H1 (cell line): ENCODE data around the gene ABHD11. TPM values are rescaled to one million over a fixed set of nuclear protein-coding genes. Genes with fewer than 3 reads are reported as not detected.

Source experiments
- CTCF ChIA-PET: fragments of 300-600 bp; sonication (Branson Sonifier 250); formaldehyde crosslinking; loops from one replicate; lab custom pipeline; 2021; ENCODE audit not compliant: partially characterized antibody; lab: Charles Lee
- POLR2A ChIA-PET: fragments of 300-600 bp; sonication (Branson Sonifier 250); formaldehyde crosslinking; loops from one replicate; lab custom pipeline; 2021; ENCODE audit warnings: inconsistent platforms; ENCODE audit not compliant: partially characterized antibody; lab: Charles Lee
- DNase-seq, 2 experiments: peaks; one replicate each; pipeline versions ENCODE4 v3.0.0 to v3.0.0-alpha.2; 2010 to 2022; ENCODE audit warnings: low spot score in 2 of 2, low read depth in 1 of 2, mixed read lengths in 1 of 2
- FAIRE-seq: peaks from 2 replicates; lab custom pipeline; 2011; peaks lifted over from hg19 to GRCh38; lab: Jason Lieb, UNC
- H2AFZ ChIP-seq: 2 replicates; pipeline ENCODE4 v1.8.1; 2012; ENCODE audit warnings: low read length, inconsistent platforms
- H2AK5ac ChIP-seq: 2 replicates; pipeline ENCODE4 v1.6.1; 2013; ENCODE audit warnings: low read depth, low read length
- H2BK120ac ChIP-seq: replicated peaks from 2 replicates; pipeline ENCODE3; 2013; ENCODE audit warnings: low read depth, low read length, inconsistent platforms
- H2BK12ac ChIP-seq: 2 replicates; pipeline ENCODE4 v1.6.1; 2013; ENCODE audit warnings: low read depth, low read length
- H2BK15ac ChIP-seq: 2 replicates; pipeline ENCODE4 v1.6.1; 2013; ENCODE audit warnings: low read length
- H2BK20ac ChIP-seq: 2 replicates; pipeline ENCODE4 v1.6.1; 2013; ENCODE audit warnings: low read length
- H2BK5ac ChIP-seq: 2 replicates; pipeline ENCODE4 v1.6.1; 2013; ENCODE audit warnings: low read depth, low read length
- H3K14ac ChIP-seq: 2 replicates; pipeline ENCODE4 v1.6.1; 2013; ENCODE audit warnings: inconsistent platforms; ENCODE audit not compliant: insufficient read length
- H3K18ac ChIP-seq: 2 replicates; pipeline ENCODE4 v1.6.1; 2013; ENCODE audit warnings: low read length; ENCODE audit errors: extremely low read depth
- H3K23ac ChIP-seq: 2 replicates; pipeline ENCODE4 v1.6.1; 2013; ENCODE audit warnings: inconsistent platforms; ENCODE audit not compliant: insufficient read length
- H3K23me2 ChIP-seq: 2 replicates; pipeline ENCODE4 v1.6.1; 2013; ENCODE audit warnings: low read depth, low read length
- H3K27ac ChIP-seq: 2 replicates; pipeline ENCODE4 v1.6.1; 2011; ENCODE audit warnings: low read depth, low read length, inconsistent platforms
- H3K27me3 ChIP-seq, 4 experiments: replicated peaks in 1 of 4; 1 replicate in 1 of 4; 2 replicates in 3 of 4; pipeline versions ENCODE4 v1.6.1 to v1.8.1; 2011 to 2013; ENCODE audit warnings: low read length in 3 of 4, mild to moderate bottlenecking in 3 of 4, inconsistent platforms in 2 of 4, mixed read lengths in 2 of 4, moderate library complexity in 1 of 4; ENCODE audit not compliant: control insufficient read depth in 3 of 4, insufficient read depth in 3 of 4; ENCODE audit errors: extremely low read depth in 1 of 4
- H3K36me3 ChIP-seq, 4 experiments: 2 replicates each; pipeline versions ENCODE4 v1.6.1 to v1.8.1; 2011 to 2013; ENCODE audit warnings: mild to moderate bottlenecking in 4 of 4, low read length in 3 of 4, moderate library complexity in 2 of 4, control low read depth in 1 of 4, inconsistent platforms in 1 of 4; ENCODE audit not compliant: insufficient read depth in 4 of 4, control insufficient read depth in 2 of 4
- H3K4ac ChIP-seq: replicated peaks from 2 replicates; pipeline ENCODE3; 2013; ENCODE audit warnings: low read length, low read depth, mixed read lengths, inconsistent platforms; ENCODE audit not compliant: insufficient read length
- H3K4me1 ChIP-seq, 4 experiments: replicated peaks in 1 of 4; 1 replicate in 1 of 4; 2 replicates in 3 of 4; pipeline versions ENCODE4 v1.6.1 to v1.8.1; 2011 to 2013; ENCODE audit warnings: low read length in 3 of 4, inconsistent platforms in 2 of 4, mixed read lengths in 1 of 4; ENCODE audit not compliant: insufficient read depth in 4 of 4, control insufficient read depth in 3 of 4
- H3K4me2 ChIP-seq, 2 experiments: 2 replicates each; pipeline versions ENCODE4 v1.6.1 to v1.8.1; 2011 to 2013; ENCODE audit warnings: low read depth in 2 of 2, low read length in 2 of 2, control low read depth in 1 of 2, inconsistent platforms in 1 of 2, mild to moderate bottlenecking in 1 of 2; ENCODE audit not compliant: insufficient read depth in 1 of 2
- H3K4me3 ChIP-seq, 4 experiments: fragments of 200-600, 300-600 bp in 1 of 4; sonication (generic), shearing (Covaris generic), sonication (Bioruptor Twin) in 1 of 4; 2 replicates each; pipeline versions ENCODE4 v1.5.1 to v1.8.1; 2011 to 2016; ENCODE audit warnings: low read length in 4 of 4, low read depth in 3 of 4, control low read depth in 2 of 4, inconsistent platforms in 2 of 4, mild to moderate bottlenecking in 2 of 4, mixed read lengths in 1 of 4, moderate library complexity in 1 of 4; ENCODE audit not compliant: insufficient read depth in 2 of 4; ENCODE audit errors: extremely low read depth in 1 of 4
- H3K56ac ChIP-seq: replicated peaks from 2 replicates; pipeline ENCODE3; 2013; ENCODE audit warnings: low read depth, mild to moderate bottlenecking, mixed read lengths, low read length, inconsistent platforms; ENCODE audit not compliant: insufficient read length
- H3K79me1 ChIP-seq: 2 replicates; pipeline ENCODE4 v1.6.1; 2013; ENCODE audit warnings: low read depth, low read length, control low read depth
- H3K79me2 ChIP-seq, 2 experiments: 2 replicates each; pipeline versions ENCODE4 v1.6.1 to v1.8.1; 2012 to 2013; ENCODE audit warnings: low read length in 2 of 2, mild to moderate bottlenecking in 2 of 2, inconsistent platforms in 1 of 2; ENCODE audit not compliant: insufficient read depth in 2 of 2, control insufficient read depth in 1 of 2
- H3K9ac ChIP-seq, 4 experiments: replicated peaks in 1 of 4; 1 replicate in 1 of 4; 2 replicates in 3 of 4; pipeline versions ENCODE4 v1.6.1 to v1.8.1; 2011 to 2013; ENCODE audit warnings: low read depth in 3 of 4, low read length in 3 of 4, control low read depth in 2 of 4, mild to moderate bottlenecking in 2 of 4, moderate library complexity in 2 of 4, inconsistent platforms in 1 of 4; ENCODE audit errors: extremely low read depth in 1 of 4
- H3K9me3 ChIP-seq, 2 experiments: 2 replicates each; pipeline versions ENCODE4 v1.6.1 to v1.8.1; 2012 to 2013; ENCODE audit warnings: mild to moderate bottlenecking in 2 of 2, moderate library complexity in 2 of 2, control low read depth in 1 of 2, inconsistent platforms in 1 of 2, low read depth in 1 of 2, low read length in 1 of 2, mixed read lengths in 1 of 2; ENCODE audit not compliant: insufficient read depth in 2 of 2
- H4K20me1 ChIP-seq, 2 experiments: replicated peaks in 1 of 2; 2 replicates each; pipeline versions ENCODE3 to v1.8.1; 2011 to 2013; ENCODE audit warnings: inconsistent platforms in 2 of 2, low read length in 2 of 2, mild to moderate bottlenecking in 1 of 2; ENCODE audit not compliant: insufficient read depth in 2 of 2, control insufficient read depth in 1 of 2
- H4K5ac ChIP-seq: 2 replicates; pipeline ENCODE4 v1.6.1; 2013; ENCODE audit warnings: low read length, low read depth, mixed read lengths, inconsistent platforms; ENCODE audit not compliant: insufficient read length
- H4K8ac ChIP-seq: 2 replicates; pipeline ENCODE4 v1.8.0; 2013; ENCODE audit warnings: mild to moderate bottlenecking, moderate library complexity, low read length, inconsistent platforms; ENCODE audit not compliant: insufficient read depth; ENCODE audit errors: extremely low read depth
- H4K91ac ChIP-seq: replicated peaks from 2 replicates; pipeline ENCODE3; 2013; ENCODE audit warnings: low read length, mixed read lengths, inconsistent platforms; ENCODE audit not compliant: insufficient read length
- ASH2L ChIP-seq: fragments of 200-600, 300-600 bp; sonication (generic); IDR thresholded peaks from one replicate; pipeline ENCODE4 v1.7.1; 2017; ENCODE audit warnings: low read length
- BACH1 ChIP-seq: IDR thresholded peaks from 2 replicates; pipeline ENCODE4 v1.6.1; 2012; ENCODE audit warnings: low read length, improper control_type of control experiment
- CTBP2 ChIP-seq: IDR thresholded peaks from 2 replicates; pipeline ENCODE4 v1.7.0; 2011; ENCODE audit warnings: borderline replicate concordance, mild to moderate bottlenecking, moderate library complexity, mixed read lengths, low read length; ENCODE audit not compliant: insufficient read depth, insufficient read length
- E2F6 ChIP-seq: IDR thresholded peaks from 2 replicates; pipeline ENCODE4 v1.6.1; 2012; ENCODE audit warnings: inconsistent platforms
- GABPA ChIP-seq: IDR thresholded peaks from 2 replicates; pipeline ENCODE4 v1.6.1; 2011; ENCODE audit warnings: mild to moderate bottlenecking, low read length, moderate library complexity, borderline replicate concordance; ENCODE audit not compliant: insufficient read depth
- HDAC6 ChIP-seq: IDR thresholded peaks from one replicate; pipeline ENCODE4 v1.7.1; 2012; ENCODE audit warnings: low read depth, mild to moderate bottlenecking, inconsistent platforms, low read length, moderate library complexity
- POLR2A ChIP-seq, 2 experiments: IDR thresholded peaks; 1 replicate in 1 of 2; 2 replicates in 1 of 2; pipeline ENCODE4 v1.6.1; 2011; ENCODE audit warnings: low read depth in 2 of 2, low read length in 2 of 2, mild to moderate bottlenecking in 2 of 2; ENCODE audit errors: control extremely low read depth in 1 of 2
- POLR2AphosphoS5 ChIP-seq: IDR thresholded peaks from 2 replicates; pipeline ENCODE4 v1.6.1; 2011; ENCODE audit warnings: low read depth, low read length
- RBBP5 ChIP-seq: IDR thresholded peaks from 2 replicates; pipeline ENCODE4 v1.7.1; 2012; ENCODE audit warnings: low read depth, mild to moderate bottlenecking, inconsistent platforms, low read length, moderate library complexity, borderline replicate concordance
- RXRA ChIP-seq: IDR thresholded peaks from 2 replicates; pipeline ENCODE4 v1.6.1; 2011; ENCODE audit warnings: low read depth, mild to moderate bottlenecking, low read length, moderate library complexity; ENCODE audit not compliant: insufficient read depth
- SIN3A ChIP-seq, 2 experiments: IDR thresholded peaks in 1 of 2; conservative IDR thresholded peaks in 1 of 2; 2 replicates each; pipeline ENCODE4 v1.6.1; 2011 to 2012; ENCODE audit warnings: low read length in 2 of 2, improper control_type of control experiment in 1 of 2, low read depth in 1 of 2, mild to moderate bottlenecking in 1 of 2
- SP1 ChIP-seq: IDR thresholded peaks from 2 replicates; pipeline ENCODE4 v1.6.1; 2011; ENCODE audit warnings: low read depth, low read length
- SP4 ChIP-seq: IDR thresholded peaks from 2 replicates; pipeline ENCODE4 v1.6.1; 2012; ENCODE audit warnings: low read length, inconsistent platforms
- TAF1 ChIP-seq: IDR thresholded peaks from 2 replicates; pipeline ENCODE4 v1.6.1; 2011; ENCODE audit warnings: mild to moderate bottlenecking, low read depth, low read length
- TBP ChIP-seq: IDR thresholded peaks from 2 replicates; pipeline ENCODE4 v1.6.1; 2011; ENCODE audit warnings: low read depth, low read length, improper control_type of control experiment
- WGBS, 2 experiments: shearing (Covaris generic) in 1 of 2; methylation state at CpG; one replicate each; pipeline versions ENCODE4 v1.1.6 to v1.1.7; 2013 to 2015; ENCODE audit warnings: low lambda C conversion rate in 2 of 2, mixed read lengths in 2 of 2, inconsistent platforms in 1 of 2, low coverage in 1 of 2, missing lambda C conversion rate in 1 of 2; ENCODE audit not compliant: insufficient replicate concordance in 2 of 2, insufficient coverage in 1 of 2, insufficient read length in 1 of 2; ENCODE audit errors: extremely low coverage in 1 of 2, missing lambda C conversion rate in 1 of 2; 5-methylcytosine and 5-hydroxymethylcytosine counted together
- polyA plus RNA-seq, 7 experiments: library from polyadenylated mRNA; depleted of rRNA in 3 of 7; stranded (reverse) in 5 of 7; unstranded in 2 of 7; fragments of >200 nt in 5 of 7; fragments of 200-250 nt in 2 of 7; gene quantifications; 1 replicate in 5 of 7; 2 replicates in 1 of 7; 4 replicates in 1 of 7; pipeline versions ENCODE4 v1.2.1 to v1.2.3, GENCODE V29; 2011 to 2013; ENCODE audit warnings: missing spikeins in 2 of 7, mixed read lengths in 2 of 7
- total RNA-seq: library from RNA; stranded (reverse); fragmentation: NEBNext Ultra II Directional; extraction: Animal tissue kit (Norgen Biotek cat#: 25700); gene quantifications from 2 replicates; pipeline ENCODE4 v1.2.1, GENCODE V29; 2021

ABHD11 gene
- total and polyA plus RNA-seq, 2 of the 8 experiments (the other 6 are each of a cell fraction or from before 2014, with no cell fraction given), result 19.8 to 42.2 TPM

DNA sequence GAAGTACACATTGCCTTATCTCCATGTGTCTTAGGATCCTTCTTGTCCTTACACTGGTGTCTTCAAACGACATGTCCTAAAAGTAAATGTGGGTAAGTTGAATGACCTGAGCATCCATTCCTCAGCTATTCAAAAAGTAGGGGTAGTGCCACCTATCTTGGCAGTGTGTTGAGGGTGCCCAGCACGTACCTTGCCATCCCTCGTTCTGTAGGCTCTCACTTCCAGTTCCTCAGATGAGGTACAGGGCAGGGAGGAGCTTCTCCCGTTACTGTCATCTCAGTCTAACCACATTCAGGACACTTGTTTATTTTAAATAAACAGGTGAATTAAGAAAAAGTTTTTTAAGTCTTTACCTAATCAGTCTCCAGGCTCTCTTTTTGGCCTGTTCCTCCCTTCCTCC lies 42.2 kb downstream of the ABHD11 start:
- Histone ChIP-seq H3K79me2 (no peaks in the 10 kb centered on the region), H3K27ac (no peak overlapping the region), H4K20me1 (peaks cover 5 to 14% of the 10 kb centered on the region in 2 experiments), H4K91ac (no peak overlapping the region), H2AK5ac (no peak overlapping the region), H3K4ac (no peak overlapping the region), H2BK120ac (no peak overlapping the region), H3K23ac (no peak overlapping the region), H4K5ac (no peak overlapping the region), H3K56ac (no peak overlapping the region), H4K8ac (no peak overlapping the region), H3K4me2 (no peak overlapping the region), H3K4me3 (no peak overlapping the region), H2BK5ac (no peak overlapping the region), H3K23me2 (no peaks in the 10 kb centered on the region), H3K27me3 (no peaks in the 10 kb centered on the region), H2BK12ac (no peak overlapping the region), H3K9ac (no peak overlapping the region), H2AFZ (no peak overlapping the region), H3K36me3 (peaks cover 16 to 50% (median 33%) of the 10 kb centered on the region in 4 experiments; a peak in 7 of 8 replicates), H3K4me1 (no peaks in the 10 kb centered on the region), H3K18ac (no peak overlapping the region), H3K79me1 (no peaks in the 10 kb centered on the region), H3K9me3 (no peaks in the 10 kb centered on the region), H2BK20ac (no peak overlapping the region), H2BK15ac (no peak overlapping the region), H3K14ac (no peak overlapping the region)
- WGBS, 2 experiments, result 81% methylated on average over 4 of the region's 4 CpGs; no CpG with 5 or more reads in 1 of the 2 experiments
- ChIA-PET POLR2A (interaction anchor here (0.9 to 3.0 kb wide), 6 partner anchors 9 to 70 kb away, joined by 3 to 31 read pairs (median 4); partner anchors contain the start of genes BUD23 and DNAJC30), CTCF (interaction anchor here (0.7 to 3.0 kb wide), 8 partner anchors 10 to 111 kb away, joined by 3 to 18 read pairs (median 5); no protein-coding TSS in a partner anchor)
- FAIRE-seq (no peak), DNase-seq (no peak)
- TF ChIP-seq SP1, result no peak
- TF ChIP-seq HDAC6, result no peak
- no peak for TF ChIP-seq GABPA
- TF ChIP-seq SP4, result no peak
- no peak for TF ChIP-seq E2F6
- no peak for TF ChIP-seq CTBP2
- TF ChIP-seq SIN3A (conservative IDR thresholded peaks at IDR 0.05 in 1 of 2, IDR thresholded peaks at IDR 0.05 in 1 of 2; ENCODE audit: low read depth in 1 of 2, low read length in 2 of 2), result no peak
- TF ChIP-seq TBP, result no peak
- TF ChIP-seq RBBP5, result no peak
- no peak for TF ChIP-seq POLR2AphosphoS5
- no peak for TF ChIP-seq RXRA
- TF ChIP-seq TAF1, result no peak
- no peak for TF ChIP-seq POLR2A (IDR thresholded peaks at IDR 0.05; ENCODE audit: control extremely low read depth in 1 of 2, low read depth in 2 of 2, low read length in 2 of 2)
- TF ChIP-seq ASH2L, result no peak
- no peak for TF ChIP-seq BACH1
